CD14-positive monocyte (primary cell): ENCODE measurements around the gene C1QL1. TPM values are rescaled to one million over a fixed set of nuclear protein-coding genes. Genes with fewer than 3 reads are reported as not detected.

Experiments
- DNase-seq, 3 donors: peaks; one replicate each; pipeline ENCODE4 v3.0.0-alpha.2; 2011 to 2022
- H2AFZ ChIP-seq: 2 replicates; pipeline ENCODE4 v1.6.0; 2012; ENCODE audit warnings: mild to moderate bottlenecking, low read depth, low read length, inconsistent platforms; ENCODE audit not compliant: insufficient read depth, poor library complexity, severe bottlenecking
- H3K27ac ChIP-seq, 2 donors: 1 replicate in 1 of 2; 2 replicates in 1 of 2; pipeline ENCODE4 v1.5.1; 2012 to 2013; ENCODE audit warnings: low read length in 2 of 2, control low read depth in 1 of 2, inconsistent platforms in 1 of 2, low read depth in 1 of 2, mild to moderate bottlenecking in 1 of 2
- H3K27me3 ChIP-seq, 2 donors: one replicate each; pipeline versions ENCODE4 v1.6.0 to v1.6.1; 2011 to 2013; ENCODE audit warnings: low read length in 2 of 2; ENCODE audit not compliant: control insufficient read depth in 2 of 2, insufficient read depth in 2 of 2
- H3K36me3 ChIP-seq, 2 donors: replicated peaks in 1 of 2; 1 replicate in 1 of 2; 2 replicates in 1 of 2; pipeline versions ENCODE4 v1.5.1 to v1.6.1; 2012 to 2013; ENCODE audit warnings: low read length in 2 of 2, control low read depth in 1 of 2, inconsistent platforms in 1 of 2, mild to moderate bottlenecking in 1 of 2; ENCODE audit not compliant: insufficient read depth in 2 of 2, control insufficient read depth in 1 of 2
- H3K4me1 ChIP-seq, 2 donors: 1 replicate in 1 of 2; 2 replicates in 1 of 2; pipeline versions ENCODE4 v1.5.1 to v1.6.1; 2012 to 2013; ENCODE audit warnings: low read length in 2 of 2, control low read depth in 1 of 2, inconsistent platforms in 1 of 2, mild to moderate bottlenecking in 1 of 2, moderate library complexity in 1 of 2; ENCODE audit not compliant: insufficient read depth in 2 of 2, control insufficient read depth in 1 of 2
- H3K4me2 ChIP-seq: replicated peaks from 2 replicates; pipeline ENCODE3; 2012; ENCODE audit warnings: low read length, moderate library complexity, mild to moderate bottlenecking; ENCODE audit not compliant: poor library complexity, severe bottlenecking; ENCODE audit errors: extremely low read depth
- H3K4me3 ChIP-seq, 3 experiments: fragments of 200-600 bp in 1 of 3; sonication (generic) in 1 of 3; replicated peaks in 1 of 3; 1 replicate in 2 of 3; 2 replicates in 1 of 3; pipeline ENCODE4 v1.5.1; 2011 to 2013; ENCODE audit warnings: low read length in 3 of 3, mild to moderate bottlenecking in 3 of 3, control low read depth in 2 of 3, low read depth in 2 of 3, inconsistent platforms in 1 of 3, moderate library complexity in 1 of 3
- H3K79me2 ChIP-seq: 2 replicates; pipeline ENCODE4 v1.6.0; 2012; ENCODE audit warnings: mild to moderate bottlenecking, control low read depth, inconsistent platforms, low read length, moderate library complexity; ENCODE audit not compliant: insufficient read depth
- H3K9ac ChIP-seq: 2 replicates; pipeline ENCODE4 v1.6.0; 2017; ENCODE audit warnings: low read length, mild to moderate bottlenecking; ENCODE audit not compliant: insufficient read depth, poor library complexity, severe bottlenecking
- H3K9me3 ChIP-seq, 2 donors: replicated peaks in 1 of 2; 1 replicate in 1 of 2; 2 replicates in 1 of 2; pipeline versions ENCODE4 v1.5.1 to v1.6.1; 2012 to 2013; ENCODE audit warnings: low read length in 2 of 2, control low read depth in 1 of 2; ENCODE audit not compliant: control insufficient read depth in 1 of 2, insufficient read depth in 1 of 2
- H4K20me1 ChIP-seq: 2 replicates; pipeline ENCODE4 v1.6.0; 2012; ENCODE audit warnings: mild to moderate bottlenecking, low read length, control low read depth, moderate library complexity; ENCODE audit not compliant: insufficient read depth
- H3K27ac Mint-ChIP-seq, 7 donors: one replicate each; pipeline ENCODE4 v1.8.0; 2020; ENCODE audit warnings: mild to moderate bottlenecking in 7 of 7, mixed read lengths in 7 of 7, moderate library complexity in 6 of 7, inconsistent platforms in 2 of 7
- H3K27me3 Mint-ChIP-seq, 3 donors: one replicate each; pipeline ENCODE4 v1.8.0; 2021 to 2022; ENCODE audit warnings: low read depth in 3 of 3, mild to moderate bottlenecking in 3 of 3, mixed read lengths in 3 of 3, moderate library complexity in 3 of 3, inconsistent platforms in 1 of 3
- H3K36me3 Mint-ChIP-seq, 2 donors: one replicate each; pipeline ENCODE4 v1.8.0; 2020; ENCODE audit warnings: mixed read lengths in 2 of 2, inconsistent platforms in 1 of 2, mild to moderate bottlenecking in 1 of 2
- H3K4me1 Mint-ChIP-seq: one replicate; pipeline ENCODE4 v1.8.0; 2020; ENCODE audit warnings: mild to moderate bottlenecking, mixed read lengths
- H3K4me3 Mint-ChIP-seq, 2 donors: one replicate each; pipeline ENCODE4 v1.8.0; 2020; ENCODE audit warnings: mild to moderate bottlenecking in 2 of 2, mixed read lengths in 2 of 2, moderate library complexity in 1 of 2
- H3K9me3 Mint-ChIP-seq, 7 donors: one replicate each; pipeline ENCODE4 v1.8.0; 2020 to 2022; ENCODE audit warnings: mixed read lengths in 7 of 7, mild to moderate bottlenecking in 6 of 7, moderate library complexity in 6 of 7, inconsistent platforms in 2 of 7
- CTCF ChIP-seq: fragments of 200-600 bp; IDR thresholded peaks from one replicate; pipeline ENCODE4 v1.8.0; 2022; ENCODE audit warnings: antibody characterized with exemption, mild to moderate bottlenecking
- WGBS: methylation state at CpG from one replicate; pipeline ENCODE4 v1.1.5; 2013; ENCODE audit warnings: missing lambda C conversion rate; ENCODE audit not compliant: insufficient coverage; 5-methylcytosine and 5-hydroxymethylcytosine counted together
- intact Hi-C, 2 donors: fragments of 100-400 bp; cut with micrococcal nuclease; formaldehyde crosslinking; loops; one replicate each; pipeline versions ENCODE4 v1.15.0 to v1.15.1; 2023
- polyA plus RNA-seq, 3 donors: library from polyadenylated mRNA; depleted of rRNA in 1 of 3; unstranded in 2 of 3; stranded (reverse) in 1 of 3; fragments of 300-500 nt in 2 of 3; fragments of >200 nt in 1 of 3; fragmentation: Illumina TruSeq in 2 of 3; gene quantifications; 1 replicate in 2 of 3; 2 replicates in 1 of 3; pipeline ENCODE4 v1.2.3, GENCODE V29; 2012 to 2021

Gene C1QL1
- polyA plus RNA-seq, 3 donors: not detected

- Histone ChIP-seq H3K4me1 (no peaks in the 10 kb centered on the region), H3K4me3 (no peak overlapping the region), H3K79me2 (no peaks in the 10 kb centered on the region), H3K9me3 (no peaks in the 10 kb centered on the region), H2AFZ (no peak overlapping the region), H3K36me3 (peaks cover 59 to 64% of the 10 kb centered on the region in 2 donors), H3K27ac (no peak overlapping the region), H3K4me2 (no peak overlapping the region), H4K20me1 (no peaks in the 10 kb centered on the region), H3K27me3 (no peaks in the 10 kb centered on the region), H3K9ac (no peak overlapping the region)
- peaks cover 3 to 11% (median 7%) of the 10 kb centered on the region in 3 donors for H3K27me3 Mint-ChIP-seq
- H3K27ac Mint-ChIP-seq: peak overlapping the region in 2 of 7 donors; percentile 14 to 88
- H3K9me3 Mint-ChIP-seq: peaks cover 0 to 1% (median 0%) of the 10 kb centered on the region in 7 donors
- no peaks in the 10 kb centered on the region for H3K4me1 Mint-ChIP-seq
- no peak for DNase-seq
- intact Hi-C loops: loop anchor here in 1 of 2 donors (10.0 kb wide), 1 partner anchor 168 kb away; no protein-coding TSS in a partner anchor
- no peak for TF ChIP-seq CTCF
- peaks cover 57 to 76% of the 10 kb centered on the region in 2 donors for H3K36me3 Mint-ChIP-seq
- 98% methylated on average over 6 of the region's 15 CpGs for WGBS
- H3K4me3 Mint-ChIP-seq: no peak overlapping the region
Observed at GRCh38 chr17:44926821-44927525, 41.1 kb downstream of the C1QL1 start.

- no peak overlapping the region for H3K4me3 Mint-ChIP-seq
- H3K79me2 ChIP-seq: no peaks in the 10 kb centered on the region
- H3K9me3 Mint-ChIP-seq: peaks cover 0 to 1% (median 0%) of the 10 kb centered on the region in 7 donors
- 97% methylated on average over 12 of the region's 18 CpGs for WGBS
- H3K4me3 ChIP-seq: no peak overlapping the region
- H3K4me2 ChIP-seq: no peak overlapping the region
- DNase-seq: no peak
- H3K4me1 Mint-ChIP-seq: no peaks in the 10 kb centered on the region
- intact Hi-C loops: loop anchor here in 1 of 2 donors (10.0 kb wide), 1 partner anchor 169 kb away; no protein-coding TSS in a partner anchor
- H3K27ac ChIP-seq: no peak overlapping the region
- H3K4me1 ChIP-seq: no peaks in the 10 kb centered on the region
- no peak overlapping the region for H3K9ac ChIP-seq
- H4K20me1 ChIP-seq: no peaks in the 10 kb centered on the region
- TF ChIP-seq CTCF: no peak
- peaks cover under 1 to 5% of the 10 kb centered on the region in 2 donors for H3K27me3 ChIP-seq
- peaks cover 47 to 66% of the 10 kb centered on the region in 2 donors for H3K36me3 Mint-ChIP-seq
- H3K9me3 ChIP-seq: no peaks in the 10 kb centered on the region
- H3K27ac Mint-ChIP-seq: peak overlapping the region in 1 of 7 donors; percentile 88
- peaks cover 10 to 20% (median 10%) of the 10 kb centered on the region in 3 donors for H3K27me3 Mint-ChIP-seq
- H3K36me3 ChIP-seq: peaks cover 50 to 55% of the 10 kb centered on the region in 2 donors
- H2AFZ ChIP-seq: no peak overlapping the region
Observed at GRCh38 chr17:44925731-44926697, 42.1 kb downstream of the C1QL1 start.
